Calu3 (cell line): ENCODE data around the gene FAT4. TPM values are rescaled to one million over a fixed set of nuclear protein-coding genes. Genes with fewer than 3 reads are reported as not detected.

ENCODE experiments used
- BruUV-seq: library from RNA; stranded (reverse); fragments of 400-500 nt; replicated peaks from 2 replicates; lab custom pipeline; 2021; lab: Mats Ljungman, UMichigan
- CTCF ChIA-PET: fragments of 300-600 bp; sonication (Branson Sonifier 250); formaldehyde crosslinking; loops from one replicate; lab custom pipeline; 2022; ENCODE audit warnings: antibody characterized with exemption; lab: Charles Lee
- DNase-seq: peaks from one replicate; pipeline ENCODE4 v3.0.0; 2022
- H3K27ac Mint-ChIP-seq: one replicate; pipeline ENCODE4 v1.8.0; 2022; ENCODE audit warnings: mixed read lengths; ENCODE audit not compliant: unreplicated experiment
- H3K27me3 Mint-ChIP-seq: one replicate; pipeline ENCODE4 v1.8.0; 2022; ENCODE audit warnings: mixed read lengths; ENCODE audit not compliant: unreplicated experiment
- H3K36me3 Mint-ChIP-seq: one replicate; pipeline ENCODE4 v1.8.0; 2022; ENCODE audit warnings: mild to moderate bottlenecking, moderate library complexity, mixed read lengths; ENCODE audit not compliant: insufficient read depth, unreplicated experiment
- H3K4me1 Mint-ChIP-seq: one replicate; pipeline ENCODE4 v1.8.0; 2022; ENCODE audit warnings: mild to moderate bottlenecking, low read depth, mixed read lengths; ENCODE audit not compliant: unreplicated experiment
- H3K4me3 Mint-ChIP-seq: one replicate; pipeline ENCODE4 v1.8.0; 2022; ENCODE audit warnings: mild to moderate bottlenecking, low read depth, moderate library complexity, mixed read lengths; ENCODE audit not compliant: unreplicated experiment
- H3K9me3 Mint-ChIP-seq: one replicate; pipeline ENCODE4 v1.8.0; 2022; ENCODE audit warnings: low read depth, mixed read lengths; ENCODE audit not compliant: unreplicated experiment
- intact Hi-C: fragments of 100-400 bp; cut with micrococcal nuclease; formaldehyde crosslinking; loops from one replicate; pipeline ENCODE4 v1.10.0; 2022; ENCODE audit not compliant: unreplicated experiment
- total RNA-seq: library from RNA; stranded (reverse); gene quantifications from 2 replicates; pipeline ENCODE4 v1.2.3, GENCODE V29; 2022
- TF ChIP-seq, protein P1 (sequence below): fragments of 200-600 bp; IDR thresholded peaks from one replicate; pipeline ENCODE4 v1.8.0; 2022; ENCODE audit warnings: antibody characterized with exemption; ENCODE audit not compliant: unreplicated experiment

FAT4 gene
- total RNA-seq, 1 experiment from 2014 or later, result 4.6 TPM

DNA sequence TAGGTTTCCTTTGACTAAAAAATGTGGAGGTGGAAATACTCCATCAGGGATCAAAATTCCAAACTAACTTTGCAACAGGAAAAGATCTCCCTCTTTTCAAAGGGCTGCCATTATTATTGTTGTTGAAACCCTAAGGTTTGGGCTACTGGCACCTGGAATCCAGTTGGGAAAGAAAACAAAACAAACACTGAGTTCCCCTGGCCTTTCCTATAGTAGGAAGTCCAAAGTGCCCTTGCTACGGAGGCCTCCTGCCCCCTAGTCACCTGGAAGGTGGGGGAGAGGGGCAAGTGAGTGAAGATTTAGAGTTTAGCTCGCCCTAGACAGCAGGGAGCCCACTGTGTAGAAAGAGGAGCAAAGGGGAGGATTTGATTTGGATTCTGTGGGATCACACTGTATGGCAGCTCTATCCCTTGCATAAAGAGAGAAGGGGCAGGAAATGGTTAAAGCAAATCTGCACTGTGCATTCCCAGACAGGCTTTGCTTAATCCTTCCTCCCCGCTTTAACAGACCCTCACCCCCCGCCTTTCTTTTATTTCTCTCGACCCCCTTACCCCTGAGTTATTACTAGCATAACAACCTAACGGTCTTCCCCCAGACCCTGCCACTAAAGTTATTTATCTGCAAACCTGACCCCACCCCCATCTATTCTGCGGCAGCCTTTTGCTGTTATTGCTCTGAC is 627 bp upstream of the FAT4 start:
- Mint-ChIP-seq H3K4me1 (no peaks in the 10 kb centered on the region), H3K27ac (no peak overlapping the region), H3K27me3 (no peaks in the 10 kb centered on the region), H3K36me3 (peaks cover 37% of the 10 kb centered on the region), H3K4me3 (peak overlapping the region; percentile 96), H3K9me3 (no peaks in the 10 kb centered on the region)
- DNase-seq, result no peak
- TF ChIP-seq, protein P1, sequence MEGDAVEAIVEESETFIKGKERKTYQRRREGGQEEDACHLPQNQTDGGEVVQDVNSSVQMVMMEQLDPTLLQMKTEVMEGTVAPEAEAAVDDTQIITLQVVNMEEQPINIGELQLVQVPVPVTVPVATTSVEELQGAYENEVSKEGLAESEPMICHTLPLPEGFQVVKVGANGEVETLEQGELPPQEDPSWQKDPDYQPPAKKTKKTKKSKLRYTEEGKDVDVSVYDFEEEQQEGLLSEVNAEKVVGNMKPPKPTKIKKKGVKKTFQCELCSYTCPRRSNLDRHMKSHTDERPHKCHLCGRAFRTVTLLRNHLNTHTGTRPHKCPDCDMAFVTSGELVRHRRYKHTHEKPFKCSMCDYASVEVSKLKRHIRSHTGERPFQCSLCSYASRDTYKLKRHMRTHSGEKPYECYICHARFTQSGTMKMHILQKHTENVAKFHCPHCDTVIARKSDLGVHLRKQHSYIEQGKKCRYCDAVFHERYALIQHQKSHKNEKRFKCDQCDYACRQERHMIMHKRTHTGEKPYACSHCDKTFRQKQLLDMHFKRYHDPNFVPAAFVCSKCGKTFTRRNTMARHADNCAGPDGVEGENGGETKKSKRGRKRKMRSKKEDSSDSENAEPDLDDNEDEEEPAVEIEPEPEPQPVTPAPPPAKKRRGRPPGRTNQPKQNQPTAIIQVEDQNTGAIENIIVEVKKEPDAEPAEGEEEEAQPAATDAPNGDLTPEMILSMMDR, result no peak
- CTCF ChIA-PET, result interaction anchor here (0.7 to 2.6 kb wide), 4 partner anchors 206 to 980 kb away, joined by 3 to 31 read pairs (median 4); no protein-coding TSS in a partner anchor
- BruUV-seq, result no TSS peak
- intact Hi-C loops, result loop anchor here (1.0 to 10.0 kb wide), 6 partner anchors 205 to 1291 kb away; no protein-coding TSS in a partner anchor

DNA sequence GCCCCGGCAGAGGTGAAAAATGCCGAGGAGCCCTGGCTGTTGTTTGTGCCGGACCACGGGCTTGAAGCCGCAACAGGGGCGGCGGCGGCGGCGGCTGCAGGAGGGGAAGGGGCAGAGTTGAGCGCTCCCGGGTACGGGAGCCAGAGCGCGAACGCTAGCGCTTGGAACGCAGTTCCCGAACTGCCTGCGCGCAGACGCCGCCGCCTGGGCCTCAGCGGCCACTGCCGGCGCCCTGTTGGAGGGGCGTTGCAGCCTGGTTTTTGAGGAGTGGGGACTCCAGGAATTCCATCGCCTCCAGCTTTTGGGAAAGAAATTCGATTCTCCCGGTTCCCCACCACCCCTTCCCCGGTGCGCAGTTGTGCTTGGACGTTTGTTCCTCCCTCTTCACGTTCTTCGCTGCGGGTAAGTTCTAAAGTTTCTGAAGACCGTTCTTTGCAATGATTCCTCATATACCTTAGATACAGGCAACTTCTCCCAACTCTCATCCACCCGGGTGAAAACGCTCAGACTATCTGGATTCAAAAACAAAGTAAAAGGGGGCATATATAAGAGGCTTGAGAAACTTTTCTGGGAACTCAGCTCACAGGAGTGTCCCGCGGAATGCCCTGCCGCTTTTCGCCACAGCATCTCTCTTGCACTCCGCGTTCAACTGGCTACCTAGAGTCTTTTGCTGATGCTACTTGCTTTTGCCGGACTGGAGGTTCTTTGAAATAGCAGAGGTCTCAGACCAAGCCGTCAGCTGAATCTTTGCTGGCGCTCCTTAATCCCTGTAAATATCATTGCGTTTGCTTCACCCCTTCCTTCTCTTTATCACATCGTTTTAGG is 1.0 kb downstream of the FAT4 start:
- BruUV-seq, result no TSS peak
- DNase-seq, result peak; percentile 44
- H3K36me3 Mint-ChIP-seq, result peaks cover 37% of the 10 kb centered on the region
- no peaks in the 10 kb centered on the region for H3K4me1 Mint-ChIP-seq
- intact Hi-C loops, result loop anchor here (5.0 to 10.0 kb wide), 4 partner anchors 77 to 1092 kb away; no protein-coding TSS in a partner anchor
- CTCF ChIA-PET, result no interaction called here
- H3K4me3 Mint-ChIP-seq, result peak overlapping the region; percentile 96
- no peaks in the 10 kb centered on the region for H3K27me3 Mint-ChIP-seq
- TF ChIP-seq, protein P1, result no peak
- H3K27ac Mint-ChIP-seq, result peak overlapping the region; percentile 54
- no peaks in the 10 kb centered on the region for H3K9me3 Mint-ChIP-seq

DNA sequence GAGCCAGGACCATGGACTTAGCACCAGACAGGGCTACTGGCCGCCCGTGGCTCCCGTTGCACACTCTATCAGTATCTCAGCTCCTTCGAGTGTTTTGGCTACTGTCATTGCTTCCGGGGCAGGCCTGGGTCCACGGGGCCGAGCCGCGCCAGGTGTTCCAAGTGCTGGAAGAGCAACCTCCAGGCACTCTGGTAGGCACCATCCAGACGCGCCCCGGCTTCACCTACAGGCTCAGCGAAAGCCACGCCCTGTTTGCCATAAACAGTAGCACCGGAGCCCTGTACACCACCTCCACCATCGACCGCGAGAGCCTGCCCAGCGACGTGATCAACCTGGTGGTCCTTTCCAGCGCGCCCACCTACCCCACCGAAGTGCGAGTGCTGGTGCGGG is 1.6 kb downstream of the FAT4 start:
- Mint-ChIP-seq H3K36me3 (peaks cover 37% of the 10 kb centered on the region), H3K4me1 (no peaks in the 10 kb centered on the region), H3K9me3 (no peaks in the 10 kb centered on the region), H3K4me3 (peak overlapping the region; percentile 96), H3K27me3 (no peaks in the 10 kb centered on the region), H3K27ac (peak overlapping the region; percentile 54)
- TF ChIP-seq, protein P1, result no peak
- CTCF ChIA-PET, result interaction anchor here (0.6 kb wide), 1 partner anchor 17 kb away, joined by 3 read pairs; no protein-coding TSS in a partner anchor
- peak; percentile 45 for DNase-seq
- intact Hi-C loops, result loop anchor here (5.0 to 10.0 kb wide), 4 partner anchors 76 to 1091 kb away; no protein-coding TSS in a partner anchor
- no TSS peak for BruUV-seq

DNA sequence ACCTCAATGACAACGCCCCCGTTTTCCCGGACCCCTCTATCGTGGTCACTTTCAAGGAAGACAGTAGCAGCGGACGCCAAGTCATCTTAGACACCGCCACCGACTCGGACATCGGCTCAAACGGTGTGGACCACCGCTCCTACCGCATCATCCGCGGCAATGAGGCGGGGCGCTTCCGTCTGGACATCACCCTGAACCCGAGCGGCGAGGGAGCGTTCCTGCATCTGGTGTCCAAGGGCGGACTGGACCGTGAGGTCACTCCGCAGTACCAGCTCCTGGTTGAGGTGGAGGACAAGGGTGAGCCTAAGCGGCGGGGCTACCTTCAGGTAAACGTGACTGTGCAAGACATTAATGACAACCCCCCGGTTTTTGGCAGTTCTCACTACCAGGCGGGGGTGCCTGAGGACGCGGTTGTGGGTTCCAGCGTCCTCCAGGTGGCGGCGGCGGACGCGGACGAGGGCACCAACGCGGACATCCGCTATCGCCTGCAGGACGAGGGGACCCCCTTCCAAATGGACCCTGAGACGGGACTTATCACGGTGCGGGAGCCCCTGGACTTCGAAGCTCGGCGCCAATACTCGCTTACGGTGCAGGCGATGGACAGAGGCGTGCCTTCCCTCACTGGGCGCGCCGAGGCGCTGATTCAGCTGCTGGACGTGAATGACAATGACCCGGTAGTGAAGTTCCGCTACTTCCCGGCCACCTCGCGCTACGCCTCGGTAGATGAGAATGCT is 2.2 kb downstream of the FAT4 start:
- intact Hi-C loops, result loop anchor here (5.0 to 10.0 kb wide), 4 partner anchors 75 to 1090 kb away; no protein-coding TSS in a partner anchor
- CTCF ChIA-PET, result interaction anchor here (0.6 kb wide), 1 partner anchor 16 kb away, joined by 3 read pairs; no protein-coding TSS in a partner anchor
- H3K4me1 Mint-ChIP-seq, result no peaks in the 10 kb centered on the region
- BruUV-seq, result no TSS peak
- TF ChIP-seq, protein P1, result no peak
- H3K36me3 Mint-ChIP-seq, result peaks cover 37% of the 10 kb centered on the region
- DNase-seq, result peak; percentile 3
- H3K9me3 Mint-ChIP-seq, result no peaks in the 10 kb centered on the region
- H3K27ac Mint-ChIP-seq, result no peak overlapping the region
- H3K4me3 Mint-ChIP-seq, result peak overlapping the region; percentile 96
- no peaks in the 10 kb centered on the region for H3K27me3 Mint-ChIP-seq
